ENCODE results near the gene CD302. TPM values are rescaled to one million over a fixed set of nuclear protein-coding genes. Genes with fewer than 3 reads are reported as not detected.

Gene CD302
- polyA plus RNA-seq, 2 of the 4 experiments (the other 2 are of a cell fraction): 2.5 to 8.4 TPM

DNA sequence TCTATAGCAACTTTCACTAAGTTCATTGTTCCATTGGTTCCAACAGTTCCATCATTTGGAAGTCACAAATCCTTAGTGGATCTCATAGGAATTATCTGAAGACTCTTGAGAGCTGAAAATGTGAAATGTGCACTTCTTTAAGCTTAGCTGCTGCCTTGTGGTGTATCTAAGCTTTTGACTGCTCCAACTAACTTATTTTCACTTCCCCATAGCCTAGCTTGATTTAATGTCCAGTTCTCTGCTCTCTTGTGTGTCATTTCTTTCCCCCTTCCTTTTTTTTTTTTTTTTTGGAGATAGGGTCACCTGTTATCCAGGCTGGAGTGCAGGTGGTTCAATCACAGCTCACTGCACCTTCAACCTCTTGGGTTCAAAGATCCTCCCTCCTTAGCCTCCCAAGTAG, 34.9 kb upstream of the CD302 start:
- Histone ChIP-seq H3K4me2 (no peak overlapping the region), H3K27ac (no peak overlapping the region), H3K9me3 (no peaks in the 10 kb centered on the region), H3K4me1 (no peaks in the 10 kb centered on the region), H3K4me3 (no peak overlapping the region)
- FAIRE-seq (no peak), ATAC-seq (no peak), DNase-seq (ENCODE audit: low read depth in 1 of 2, low spot score in 1 of 2) (no peak)
- POLR2A ChIA-PET: no interaction called here
- TF ChIP-seq CTCF (IDR thresholded peaks at IDR 0.05) (no peak), HMGXB4 (CRISPR knock-in tag; IDR thresholded peaks at IDR 0.05; ENCODE audit: borderline replicate concordance) (no peak), ZSCAN20 (CRISPR knock-in tag; IDR thresholded peaks at IDR 0.05) (no peak), FOSB (CRISPR knock-in tag; IDR thresholded peaks at IDR 0.05) (no peak), RARB (CRISPR knock-in tag; IDR thresholded peaks at IDR 0.05) (no peak), HDAC2 (IDR thresholded peaks at IDR 0.05) (no peak), RNF2 (IDR thresholded peaks at IDR 0.05; ENCODE audit: borderline replicate concordance, low read depth) (no peak), MAFK (IDR thresholded peaks at IDR 0.05; ENCODE audit: partially characterized antibody) (no peak), CHD4 (IDR thresholded peaks at IDR 0.05; ENCODE audit: borderline replicate concordance) (no peak), SREBF2 (IDR thresholded peaks at IDR 0.05) (no peak), HOXA7 (CRISPR knock-in tag; IDR thresholded peaks at IDR 0.05) (no peak), MAZ (IDR thresholded peaks at IDR 0.05; ENCODE audit: borderline replicate concordance, low read depth, low read length) (no peak)
- TF ChIP-seq, protein P1, sequence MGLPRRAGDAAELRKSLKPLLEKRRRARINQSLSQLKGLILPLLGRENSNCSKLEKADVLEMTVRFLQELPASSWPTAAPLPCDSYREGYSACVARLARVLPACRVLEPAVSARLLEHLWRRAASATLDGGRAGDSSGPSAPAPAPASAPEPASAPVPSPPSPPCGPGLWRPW (IDR thresholded peaks at IDR 0.05): no peak
- CTCF ChIA-PET: interaction anchor here (1.1 kb wide), 1 partner anchor 11 kb away, joined by 3 read pairs; no protein-coding TSS in a partner anchor

GRCh38 chr2:159832026-159832425, 34.0 kb upstream of the CD302 start:
- Histone ChIP-seq H3K4me3 (no peak overlapping the region), H3K9me3 (no peaks in the 10 kb centered on the region), H3K4me1 (no peaks in the 10 kb centered on the region), H3K4me2 (no peak overlapping the region), H3K27ac (no peak overlapping the region)
- no peak for FAIRE-seq
- no peak for DNase-seq (ENCODE audit: low read depth in 1 of 2, low spot score in 1 of 2)
- no peak; a peak in 1 of 6 replicates for ATAC-seq
- CTCF ChIA-PET: interaction anchor here (1.1 kb wide), 1 partner anchor 12 kb away, joined by 3 read pairs; no protein-coding TSS in a partner anchor
- POLR2A ChIA-PET: no interaction called here
- WGBS (ENCODE audit: missing lambda C conversion rate): 54% methylated on average over 7 of the region's 7 CpGs
- TF ChIP-seq CBX2 (IDR thresholded peaks at IDR 0.05; ENCODE audit: borderline replicate concordance, low read depth) (no peak), FOSB (CRISPR knock-in tag; IDR thresholded peaks at IDR 0.05) (no peak), BHLHE40 (IDR thresholded peaks at IDR 0.05; ENCODE audit: low read depth, low read length) (no peak), USF2 (IDR thresholded peaks at IDR 0.05) (no peak)

- Histone ChIP-seq H3K27ac (no peak overlapping the region), H3K9me3 (no peaks in the 10 kb centered on the region), H3K4me1 (no peaks in the 10 kb centered on the region), H3K4me2 (no peak overlapping the region), H3K4me3 (no peak overlapping the region)
- CTCF ChIA-PET: no interaction called here
- WGBS (ENCODE audit: missing lambda C conversion rate): 74% methylated on average over 1 of the region's 1 CpG
- DNase-seq (ENCODE audit: low read depth in 1 of 2, low spot score in 1 of 2) (no peak), FAIRE-seq (no peak), ATAC-seq (no peak)
- POLR2A ChIA-PET: no interaction called here
- TF ChIP-seq KDM1A (IDR thresholded peaks at IDR 0.05; ENCODE audit: low read depth): no peak
- TF ChIP-seq USF2 (IDR thresholded peaks at IDR 0.05): no peak
- no peak for TF ChIP-seq MAZ (IDR thresholded peaks at IDR 0.05; ENCODE audit: borderline replicate concordance, low read depth, low read length)
- TF ChIP-seq, protein P2, sequence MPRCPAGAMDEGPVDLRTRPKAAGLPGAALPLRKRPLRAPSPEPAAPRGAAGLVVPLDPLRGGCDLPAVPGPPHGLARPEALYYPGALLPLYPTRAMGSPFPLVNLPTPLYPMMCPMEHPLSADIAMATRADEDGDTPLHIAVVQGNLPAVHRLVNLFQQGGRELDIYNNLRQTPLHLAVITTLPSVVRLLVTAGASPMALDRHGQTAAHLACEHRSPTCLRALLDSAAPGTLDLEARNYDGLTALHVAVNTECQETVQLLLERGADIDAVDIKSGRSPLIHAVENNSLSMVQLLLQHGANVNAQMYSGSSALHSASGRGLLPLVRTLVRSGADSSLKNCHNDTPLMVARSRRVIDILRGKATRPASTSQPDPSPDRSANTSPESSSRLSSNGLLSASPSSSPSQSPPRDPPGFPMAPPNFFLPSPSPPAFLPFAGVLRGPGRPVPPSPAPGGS (IDR thresholded peaks at IDR 0.05): no peak
- no peak for TF ChIP-seq POLR2A (IDR thresholded peaks at IDR 0.05; ENCODE audit: low read length)
- TF ChIP-seq, protein P3, sequence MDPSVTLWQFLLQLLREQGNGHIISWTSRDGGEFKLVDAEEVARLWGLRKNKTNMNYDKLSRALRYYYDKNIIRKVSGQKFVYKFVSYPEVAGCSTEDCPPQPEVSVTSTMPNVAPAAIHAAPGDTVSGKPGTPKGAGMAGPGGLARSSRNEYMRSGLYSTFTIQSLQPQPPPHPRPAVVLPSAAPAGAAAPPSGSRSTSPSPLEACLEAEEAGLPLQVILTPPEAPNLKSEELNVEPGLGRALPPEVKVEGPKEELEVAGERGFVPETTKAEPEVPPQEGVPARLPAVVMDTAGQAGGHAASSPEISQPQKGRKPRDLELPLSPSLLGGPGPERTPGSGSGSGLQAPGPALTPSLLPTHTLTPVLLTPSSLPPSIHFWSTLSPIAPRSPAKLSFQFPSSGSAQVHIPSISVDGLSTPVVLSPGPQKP (IDR thresholded peaks at IDR 0.05; ENCODE audit: low read depth, low read length): no peak
- no peak for TF ChIP-seq KDM5A (IDR thresholded peaks at IDR 0.05)
- no peak for TF ChIP-seq CEBPB (IDR thresholded peaks at IDR 0.05)
- TF ChIP-seq, protein P4, sequence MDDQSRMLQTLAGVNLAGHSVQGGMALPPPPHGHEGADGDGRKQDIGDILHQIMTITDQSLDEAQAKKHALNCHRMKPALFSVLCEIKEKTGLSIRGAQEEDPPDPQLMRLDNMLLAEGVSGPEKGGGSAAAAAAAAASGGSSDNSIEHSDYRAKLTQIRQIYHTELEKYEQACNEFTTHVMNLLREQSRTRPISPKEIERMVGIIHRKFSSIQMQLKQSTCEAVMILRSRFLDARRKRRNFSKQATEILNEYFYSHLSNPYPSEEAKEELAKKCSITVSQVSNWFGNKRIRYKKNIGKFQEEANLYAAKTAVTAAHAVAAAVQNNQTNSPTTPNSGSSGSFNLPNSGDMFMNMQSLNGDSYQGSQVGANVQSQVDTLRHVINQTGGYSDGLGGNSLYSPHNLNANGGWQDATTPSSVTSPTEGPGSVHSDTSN (IDR thresholded peaks at IDR 0.05): no peak
- TF ChIP-seq, protein P1 (IDR thresholded peaks at IDR 0.05): no peak
- TF ChIP-seq TP53 (CRISPR knock-in tag; IDR thresholded peaks at IDR 0.05): no peak
- no peak for TF ChIP-seq CBX2 (IDR thresholded peaks at IDR 0.05; ENCODE audit: borderline replicate concordance, low read depth)
- no peak for TF ChIP-seq EP300 (IDR thresholded peaks at IDR 0.05)
Measured at GRCh38 chr2:159829376-159829775, 31.4 kb upstream of the CD302 start.
